Keratinocyte (primary cell): ENCODE results near the gene EPRS1. TPM values are rescaled to one million over a fixed set of nuclear protein-coding genes. Genes with fewer than 3 reads are reported as not detected.

Experiments
- DNase-seq: peaks from one replicate; pipeline ENCODE4 v3.0.0-alpha.2; 2011; ENCODE audit warnings: low read depth, missing footprints, low spot score
- FAIRE-seq: peaks from 2 replicates; lab custom pipeline; 2011; peaks lifted over from hg19 to GRCh38; lab: Jason Lieb, UNC
- H2AFZ ChIP-seq: 2 replicates; pipeline ENCODE4 v1.6.0; 2012; ENCODE audit warnings: low read length, control low read depth, inconsistent platforms; ENCODE audit not compliant: control insufficient read depth
- H3K27ac ChIP-seq: 2 replicates; pipeline ENCODE4 v1.5.1; 2011; ENCODE audit warnings: low read length; ENCODE audit not compliant: control insufficient read depth, insufficient read depth
- H3K27me3 ChIP-seq: 3 replicates; pipeline ENCODE4 v1.6.0; 2011; ENCODE audit warnings: low read length; ENCODE audit not compliant: control insufficient read depth, insufficient read depth; ENCODE audit errors: extremely low read depth
- H3K36me3 ChIP-seq, 2 experiments: 2 replicates in 1 of 2; 3 replicates in 1 of 2; pipeline ENCODE4 v1.5.1; 2011; ENCODE audit warnings: low read length in 2 of 2, mild to moderate bottlenecking in 1 of 2; ENCODE audit not compliant: control insufficient read depth in 2 of 2, insufficient read depth in 2 of 2; ENCODE audit errors: extremely low read depth in 1 of 2
- H3K4me1 ChIP-seq: 3 replicates; pipeline ENCODE4 v1.5.1; 2011; ENCODE audit warnings: low read length; ENCODE audit not compliant: control insufficient read depth, insufficient read depth; ENCODE audit errors: extremely low read depth
- H3K4me2 ChIP-seq: 3 replicates; pipeline ENCODE4 v1.6.0; 2011; ENCODE audit warnings: low read depth, low read length; ENCODE audit not compliant: control insufficient read depth, insufficient read depth; ENCODE audit errors: extremely low read depth
- H3K4me3 ChIP-seq, 3 experiments: fragments of 200-600 bp in 1 of 3; sonication (generic) in 1 of 3; 2 replicates in 2 of 3; 3 replicates in 1 of 3; pipeline ENCODE4 v1.5.1; 2011 to 2016; ENCODE audit warnings: low read length in 3 of 3, mild to moderate bottlenecking in 3 of 3, control low read depth in 2 of 3, inconsistent platforms in 1 of 3, low read depth in 1 of 3, mixed read lengths in 1 of 3, mixed run types in 1 of 3, moderate library complexity in 1 of 3; ENCODE audit not compliant: control insufficient read depth in 2 of 3, insufficient read depth in 2 of 3; ENCODE audit errors: extremely low read depth in 1 of 3
- H3K79me2 ChIP-seq: 2 replicates; pipeline ENCODE4 v1.6.0; 2012; ENCODE audit warnings: low read length; ENCODE audit not compliant: control insufficient read depth, insufficient read depth
- H3K9ac ChIP-seq: 3 replicates; pipeline ENCODE4 v1.6.0; 2011; ENCODE audit warnings: low read length; ENCODE audit not compliant: control insufficient read depth, insufficient read depth; ENCODE audit errors: extremely low read depth
- H3K9me1 ChIP-seq: 3 replicates; pipeline ENCODE4 v1.6.0; 2011; ENCODE audit warnings: low read length; ENCODE audit not compliant: control insufficient read depth, insufficient read depth; ENCODE audit errors: extremely low read depth
- H3K9me3 ChIP-seq: 2 replicates; pipeline ENCODE4 v1.5.1; 2012; ENCODE audit warnings: low read depth, low read length; ENCODE audit not compliant: control insufficient read depth
- H4K20me1 ChIP-seq: 3 replicates; pipeline ENCODE4 v1.6.0; 2011; ENCODE audit warnings: low read length; ENCODE audit not compliant: control insufficient read depth, insufficient read depth; ENCODE audit errors: extremely low read depth
- EZH2 ChIP-seq: IDR thresholded peaks from one replicate; pipeline ENCODE4 v1.6.1; 2012; ENCODE audit warnings: inconsistent platforms, mild to moderate bottlenecking, low read length, moderate library complexity
- dilution Hi-C: fragments of 300-500 bp; cut with MboI; formaldehyde crosslinking; loops from one replicate; pipeline ENCODE4 v1.7.0; 2020; ENCODE audit warnings: low sequenced_read_pairs; ENCODE audit not compliant: extremely low pct_ligation_motif_present
- polyA plus RNA-seq, 5 experiments: library from polyadenylated mRNA; depleted of rRNA in 3 of 5; stranded (reverse) in 3 of 5; stranded (forward) in 1 of 5; unstranded in 1 of 5; fragments of >200 nt; gene quantifications; 1 replicate in 1 of 5; 2 replicates in 3 of 5; 3 replicates in 1 of 5; pipeline versions ENCODE4 v1.2.1 to v1.2.3, GENCODE V29; 2011 to 2012; ENCODE audit warnings: missing spikeins in 2 of 5, low read depth in 1 of 5, low replicate concordance in 1 of 5
- TF ChIP-seq, protein P1 (sequence below), 3 experiments: IDR thresholded peaks in 1 of 3; conservative IDR thresholded peaks in 1 of 3; optimal IDR thresholded peaks in 1 of 3; 2 replicates in 2 of 3; 3 replicates in 1 of 3; pipeline versions ENCODE3 to v1.5.1; 2011; ENCODE audit warnings: low read length in 3 of 3, mild to moderate bottlenecking in 3 of 3, moderate library complexity in 2 of 3, control low read depth in 1 of 3, inconsistent platforms in 1 of 3; ENCODE audit not compliant: insufficient read depth in 2 of 3; ENCODE audit errors: extremely low read depth in 1 of 3

Gene EPRS1
- polyA plus RNA-seq, 1 donor (not counting 4 experiments of a cell fraction or from before 2014, with no cell fraction given) = 96.3 TPM

DNA sequence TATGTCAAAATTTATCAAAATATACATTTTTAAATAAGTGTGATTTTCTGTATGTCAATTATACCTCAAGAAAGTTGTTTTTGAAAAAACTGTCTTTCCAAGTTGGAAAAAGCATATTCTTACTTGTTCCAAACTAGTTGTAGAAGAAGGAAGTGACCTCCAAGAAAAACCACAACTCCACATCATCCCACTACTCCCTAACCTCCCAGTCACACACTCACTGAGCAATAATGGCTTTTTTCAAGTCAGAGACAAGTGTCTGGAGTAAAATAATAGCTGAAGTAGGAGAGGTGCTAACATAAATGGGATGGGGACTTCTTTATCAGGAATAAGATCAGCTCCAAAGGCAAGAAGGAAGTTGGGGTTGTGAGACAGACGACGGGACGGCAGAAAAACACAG, 13.4 kb downstream of the EPRS1 start:
- no peak overlapping the region for H3K9ac ChIP-seq
- dilution Hi-C loops = no loop called here
- peaks cover 6% of the 10 kb centered on the region for H4K20me1 ChIP-seq
- peaks cover 4 to 9% of the 10 kb centered on the region in 2 experiments for H3K36me3 ChIP-seq
- H3K27ac ChIP-seq = no peak overlapping the region
- H3K9me1 ChIP-seq = no peaks in the 10 kb centered on the region
- FAIRE-seq = no peak
- H3K4me1 ChIP-seq = no peaks in the 10 kb centered on the region
- no peak overlapping the region for H2AFZ ChIP-seq
- H3K4me2 ChIP-seq = no peak overlapping the region
- peaks cover 23% of the 10 kb centered on the region for H3K79me2 ChIP-seq
- no peaks in the 10 kb centered on the region for H3K27me3 ChIP-seq
- no peak for DNase-seq
- no peak for TF ChIP-seq EZH2
- TF ChIP-seq, protein P1, sequence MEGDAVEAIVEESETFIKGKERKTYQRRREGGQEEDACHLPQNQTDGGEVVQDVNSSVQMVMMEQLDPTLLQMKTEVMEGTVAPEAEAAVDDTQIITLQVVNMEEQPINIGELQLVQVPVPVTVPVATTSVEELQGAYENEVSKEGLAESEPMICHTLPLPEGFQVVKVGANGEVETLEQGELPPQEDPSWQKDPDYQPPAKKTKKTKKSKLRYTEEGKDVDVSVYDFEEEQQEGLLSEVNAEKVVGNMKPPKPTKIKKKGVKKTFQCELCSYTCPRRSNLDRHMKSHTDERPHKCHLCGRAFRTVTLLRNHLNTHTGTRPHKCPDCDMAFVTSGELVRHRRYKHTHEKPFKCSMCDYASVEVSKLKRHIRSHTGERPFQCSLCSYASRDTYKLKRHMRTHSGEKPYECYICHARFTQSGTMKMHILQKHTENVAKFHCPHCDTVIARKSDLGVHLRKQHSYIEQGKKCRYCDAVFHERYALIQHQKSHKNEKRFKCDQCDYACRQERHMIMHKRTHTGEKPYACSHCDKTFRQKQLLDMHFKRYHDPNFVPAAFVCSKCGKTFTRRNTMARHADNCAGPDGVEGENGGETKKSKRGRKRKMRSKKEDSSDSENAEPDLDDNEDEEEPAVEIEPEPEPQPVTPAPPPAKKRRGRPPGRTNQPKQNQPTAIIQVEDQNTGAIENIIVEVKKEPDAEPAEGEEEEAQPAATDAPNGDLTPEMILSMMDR (optimal IDR thresholded peaks at IDR 0.05 in 1 of 3, IDR thresholded peaks at IDR 0.05 in 1 of 3, conservative IDR thresholded peaks at IDR 0.05 in 1 of 3; ENCODE audit: extremely low read depth in 1 of 3, insufficient read depth in 2 of 3, low read length in 3 of 3) = no peak
- no peak overlapping the region for H3K4me3 ChIP-seq
- H3K9me3 ChIP-seq = no peaks in the 10 kb centered on the region

DNA sequence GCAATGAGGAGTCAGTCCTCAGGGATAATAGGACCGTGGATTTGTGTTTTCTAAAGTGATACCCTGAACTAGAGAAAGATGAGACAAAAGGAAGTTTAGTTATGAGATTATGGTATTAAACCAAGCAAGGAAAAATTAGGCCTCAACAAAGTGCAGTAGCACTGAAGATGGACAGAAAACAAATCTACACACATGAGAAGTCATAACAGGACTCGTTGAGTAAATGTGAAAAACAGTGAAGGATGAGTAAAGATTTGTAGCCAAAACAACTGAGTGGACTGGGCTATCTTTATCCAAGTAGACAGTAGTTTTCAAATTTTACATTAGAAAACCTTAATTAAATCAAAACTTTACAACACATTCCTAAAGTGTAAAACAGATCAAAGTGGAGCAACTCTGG, 15.0 kb downstream of the EPRS1 start:
- peaks cover 4 to 9% of the 10 kb centered on the region in 2 experiments for H3K36me3 ChIP-seq
- H3K27ac ChIP-seq = no peak overlapping the region
- H2AFZ ChIP-seq = no peak overlapping the region
- H3K4me3 ChIP-seq = no peak overlapping the region
- no peaks in the 10 kb centered on the region for H3K9me1 ChIP-seq
- TF ChIP-seq, protein P1 (optimal IDR thresholded peaks at IDR 0.05 in 1 of 3, IDR thresholded peaks at IDR 0.05 in 1 of 3, conservative IDR thresholded peaks at IDR 0.05 in 1 of 3; ENCODE audit: extremely low read depth in 1 of 3, insufficient read depth in 2 of 3, low read length in 3 of 3) = no peak
- TF ChIP-seq EZH2 = no peak
- H3K9ac ChIP-seq = no peak overlapping the region
- peaks cover 4% of the 10 kb centered on the region for H4K20me1 ChIP-seq
- H3K9me3 ChIP-seq = no peaks in the 10 kb centered on the region
- H3K4me1 ChIP-seq = no peaks in the 10 kb centered on the region
- dilution Hi-C loops = no loop called here
- H3K4me2 ChIP-seq = no peak overlapping the region
- DNase-seq (no peak), FAIRE-seq (no peak)
- no peaks in the 10 kb centered on the region for H3K27me3 ChIP-seq
- peaks cover 13% of the 10 kb centered on the region for H3K79me2 ChIP-seq
